ENCODE measurements around the gene OAF.
"Not testable (repeated sequence)": the region's sequence is repeated elsewhere in the genome, so short reads cannot be mapped to it uniquely, and the experiment has no call there.

The OAF gene

DNA sequence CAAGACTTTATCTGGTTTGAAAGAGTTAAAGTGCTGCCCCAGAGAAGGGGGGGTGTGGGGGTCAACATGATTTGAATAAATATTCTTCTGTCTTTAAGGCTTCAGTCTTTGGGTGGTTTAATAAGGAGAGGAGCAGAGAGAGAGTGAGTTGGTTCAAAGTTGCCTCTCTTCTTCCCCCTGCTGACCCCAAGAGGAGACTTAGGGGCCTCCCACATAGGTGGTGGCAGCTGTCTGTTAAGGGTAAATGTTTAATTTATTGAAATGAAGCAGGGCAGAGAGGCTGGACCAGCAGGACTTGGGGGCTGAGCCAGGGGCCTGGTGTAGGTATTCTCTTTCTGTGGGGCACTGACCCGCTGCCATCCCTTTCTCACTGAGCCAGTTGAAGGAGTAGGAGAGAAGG lies 34.6 kb downstream of the OAF start:
- no peak for DNase-seq

DNA sequence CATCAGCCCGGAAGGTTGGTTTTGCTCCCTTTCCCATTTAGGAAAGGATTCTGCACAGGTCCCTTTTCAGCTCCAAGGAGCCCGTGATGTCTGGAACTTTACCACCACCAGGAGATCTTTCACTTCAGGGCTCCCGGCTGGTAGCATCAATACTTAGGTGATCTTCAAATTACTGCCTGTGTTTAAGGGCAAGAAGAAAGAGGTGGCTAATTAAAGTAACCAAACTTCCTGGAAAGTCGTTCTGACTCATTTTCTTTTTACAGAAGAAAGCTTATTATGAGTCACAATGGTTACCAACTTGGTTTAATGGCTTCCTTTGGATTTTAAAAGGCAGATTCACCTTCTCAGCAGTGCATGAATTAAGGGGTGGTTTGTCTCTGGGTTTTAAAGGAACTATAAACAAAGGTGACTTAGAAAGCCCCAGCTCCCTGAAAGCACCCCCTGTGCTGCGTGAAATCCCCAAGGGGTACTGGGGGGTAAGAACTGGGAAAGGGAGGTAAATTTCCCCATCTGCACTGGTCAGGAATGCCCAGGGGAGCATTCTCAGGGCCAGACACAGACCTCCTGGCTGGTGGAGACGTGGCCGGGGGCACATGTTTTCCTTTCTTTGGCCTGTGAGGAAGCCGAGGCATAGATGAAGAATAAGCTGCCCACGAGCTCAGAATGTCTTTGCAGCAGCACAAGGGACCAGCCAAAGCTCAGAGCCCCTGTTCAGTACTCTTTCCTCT lies 37.9 kb downstream of the OAF start:
- no peak for DNase-seq

DNA sequence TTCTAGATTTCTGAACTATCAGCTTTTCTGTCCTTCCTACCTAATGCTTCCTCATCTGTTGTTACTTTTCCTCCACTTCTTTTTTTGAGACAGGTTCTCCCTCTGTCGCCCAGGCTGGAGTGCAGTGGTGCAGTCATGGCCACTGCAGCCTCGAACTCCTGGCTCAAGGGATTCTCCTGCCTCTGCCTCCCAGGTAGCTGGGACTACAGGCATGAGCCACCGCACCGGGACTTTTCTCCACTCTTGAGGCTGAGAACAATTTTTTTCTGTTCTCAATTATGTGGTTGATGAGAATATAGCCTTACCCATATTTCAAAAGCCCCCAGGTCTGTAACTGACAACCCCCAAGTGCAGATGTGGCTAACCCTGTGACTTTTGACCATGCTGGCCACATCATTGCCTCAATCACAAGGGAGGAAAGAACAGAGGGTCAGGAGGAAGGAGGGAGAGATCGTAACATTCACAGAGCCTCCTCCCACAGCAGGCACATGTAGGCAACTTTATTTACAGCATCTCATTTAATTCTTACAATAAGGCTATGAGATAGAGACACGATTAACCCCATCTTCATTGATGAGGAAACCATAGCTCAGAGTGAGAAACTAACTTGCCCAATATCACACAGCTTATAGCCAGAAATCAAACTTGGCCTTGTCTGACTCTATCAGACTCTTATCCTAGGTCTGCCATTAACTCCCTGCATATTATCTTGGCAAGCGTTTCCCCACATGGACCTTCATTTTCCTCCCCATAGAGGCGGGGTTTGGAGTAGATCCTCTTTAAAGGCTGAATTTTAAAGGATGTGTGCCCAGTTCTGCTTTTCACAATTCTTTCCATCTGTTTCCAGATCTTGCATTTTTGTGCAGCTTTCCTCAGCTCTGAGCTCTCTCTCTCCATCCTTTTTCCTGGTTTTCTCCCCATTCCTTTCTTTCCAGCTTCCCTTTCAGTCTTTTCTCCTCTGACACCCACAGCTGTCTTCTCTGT lies 38.7 kb downstream of the OAF start:
- DNase-seq = no peak

DNA sequence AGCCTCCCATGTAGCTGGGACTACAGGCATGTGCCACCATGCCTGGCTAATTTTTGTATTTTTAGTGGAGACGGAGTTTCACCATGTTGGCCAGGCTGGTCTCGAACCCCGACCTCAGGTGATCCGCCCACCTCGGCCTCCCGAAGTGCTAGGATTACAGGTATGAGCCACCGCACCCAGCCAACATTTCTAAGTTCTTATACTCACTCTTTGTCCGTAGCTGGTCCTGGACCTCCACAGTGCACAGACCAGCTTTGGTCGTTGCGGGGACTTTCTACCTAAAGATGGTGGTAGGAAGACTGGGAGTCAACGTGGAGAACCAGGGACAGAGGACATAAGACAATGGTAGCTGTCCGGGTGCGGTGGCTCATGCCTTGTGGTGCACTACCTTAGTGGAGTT lies 42.5 kb downstream of the OAF start:
- DNase-seq = not testable (repeated sequence)

DNA sequence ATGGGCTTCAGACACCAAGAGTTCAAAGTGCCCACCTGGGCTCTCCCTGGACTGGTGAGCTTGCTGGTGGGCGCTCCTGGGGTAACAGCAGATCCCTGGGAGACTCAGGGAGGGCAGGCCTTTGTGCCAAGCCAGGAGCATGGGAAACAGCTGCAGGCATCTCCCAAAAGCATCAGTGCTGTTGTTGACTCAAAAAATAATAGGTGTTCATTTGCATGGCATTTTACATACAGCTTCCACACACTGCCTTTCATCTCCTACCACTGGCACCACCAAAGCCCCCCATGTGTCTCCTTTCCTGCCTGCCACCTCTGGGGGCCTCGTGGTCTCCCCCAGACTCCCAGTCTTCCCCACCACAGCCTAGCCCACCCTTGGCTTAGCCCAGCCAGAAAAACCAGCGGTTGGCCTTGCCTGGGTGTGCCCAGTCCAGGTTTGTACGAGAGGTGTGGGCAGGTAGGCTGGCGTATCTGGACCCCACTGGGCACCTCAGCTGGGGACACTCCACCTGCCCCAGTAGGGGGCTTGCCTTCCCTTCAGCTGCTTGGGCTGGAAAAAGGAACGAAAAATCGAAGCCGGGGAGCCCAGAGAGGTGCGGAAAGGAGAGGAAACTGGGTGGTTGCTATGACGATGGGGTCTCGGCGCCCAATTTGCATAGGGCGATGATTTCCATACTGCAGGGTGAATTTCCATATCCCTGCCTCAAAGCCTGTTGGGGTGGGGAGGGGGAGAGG lies 44.1 kb downstream of the OAF start:
- no peak for DNase-seq

DNA sequence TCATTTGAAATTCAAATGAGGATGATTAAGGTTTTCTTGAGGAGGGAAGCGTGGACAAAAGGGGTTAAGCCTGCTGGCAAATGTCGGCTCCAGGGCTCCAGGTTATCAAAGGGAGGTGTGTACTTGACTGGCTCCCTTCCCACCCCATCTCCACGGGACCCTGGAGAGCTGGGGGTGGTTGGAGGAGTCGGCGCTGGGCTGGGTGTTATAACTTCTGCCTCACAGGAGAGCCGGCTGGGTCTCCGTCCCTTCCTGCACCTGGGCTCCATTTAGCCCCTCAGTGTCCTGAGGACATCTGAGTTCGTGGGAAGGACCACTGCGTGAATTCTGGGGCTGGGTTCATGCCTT lies 44.7 kb downstream of the OAF start:
- no peak for DNase-seq

DNA sequence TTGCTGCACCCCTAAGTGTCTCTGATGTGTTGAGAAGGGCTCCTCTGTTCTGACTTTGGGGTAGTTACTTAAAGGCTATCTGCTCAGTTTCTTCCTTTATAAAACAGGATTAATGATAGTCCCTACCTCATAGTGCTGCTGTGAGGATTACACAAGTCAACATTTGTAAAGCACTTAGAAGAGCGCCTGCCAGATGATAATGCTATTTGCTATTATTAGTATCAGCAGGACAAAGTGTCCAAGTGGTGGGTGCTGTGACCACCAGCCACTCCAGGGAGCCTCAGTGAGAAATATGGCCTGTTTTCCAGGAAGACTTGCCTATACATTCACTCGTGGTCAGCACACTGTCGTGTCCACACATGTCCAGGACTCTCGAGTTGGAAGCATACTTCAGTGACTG lies 45.3 kb downstream of the OAF start:
- DNase-seq = no peak

DNA sequence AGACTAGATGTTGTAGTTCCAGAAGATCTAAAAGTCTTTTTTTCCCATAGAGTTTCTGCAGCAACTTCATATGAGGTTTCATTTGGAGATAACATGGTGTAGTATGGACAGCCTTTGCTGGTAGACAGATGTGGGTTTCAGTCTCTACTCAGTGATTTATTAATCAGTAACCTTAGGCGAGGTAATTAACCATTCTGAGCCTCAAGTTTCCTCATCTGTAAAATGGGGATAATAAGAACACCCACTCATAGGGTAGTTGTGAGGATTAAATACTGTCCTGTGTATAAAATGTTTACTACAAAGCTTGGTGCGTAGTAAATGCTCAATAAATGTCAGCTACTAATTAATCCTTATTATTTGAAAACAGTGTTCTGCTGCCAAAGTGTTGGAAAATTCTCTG lies 45.9 kb downstream of the OAF start:
- no peak for DNase-seq

DNA sequence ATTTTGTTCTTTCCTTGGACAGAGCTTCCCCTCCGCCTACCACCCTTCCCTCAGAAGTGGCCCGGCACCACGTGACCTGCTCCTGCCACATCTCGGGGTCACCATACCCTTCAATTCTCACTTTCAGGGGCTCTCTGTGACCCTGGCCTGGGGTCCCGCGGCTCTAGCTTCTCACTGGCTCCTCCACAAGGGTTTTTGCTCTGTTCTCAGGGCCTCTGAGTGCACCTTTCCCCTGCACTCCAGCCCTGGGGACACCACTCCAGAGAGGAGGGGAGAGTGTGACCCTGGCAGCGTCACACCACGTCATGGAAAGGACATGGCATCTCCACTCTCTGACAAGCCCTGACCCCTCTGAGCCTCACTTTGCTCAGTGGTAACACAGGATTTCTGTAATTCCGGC lies 46.5 kb downstream of the OAF start:
- no peak for DNase-seq

DNA sequence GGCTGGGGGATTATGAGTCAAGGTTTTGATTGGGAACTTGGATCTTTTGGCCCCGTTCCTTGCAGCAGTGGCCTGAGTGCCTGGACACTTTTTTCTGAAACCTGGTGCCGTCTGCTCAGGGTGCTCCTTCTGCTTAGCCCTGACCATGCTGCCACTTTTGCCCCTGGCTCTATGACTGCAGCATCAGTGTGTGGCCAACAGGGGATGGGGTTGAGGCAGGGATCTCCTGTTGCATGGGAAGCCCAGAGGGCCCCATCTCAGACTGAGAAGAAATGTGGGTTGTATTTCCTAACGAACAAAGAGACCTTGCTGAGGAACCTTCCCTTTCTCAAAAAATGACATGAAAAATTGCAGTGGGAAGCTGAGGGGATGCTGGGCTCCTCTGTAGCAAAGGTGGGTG lies 47.8 kb downstream of the OAF start:
- DNase-seq = no peak

DNA sequence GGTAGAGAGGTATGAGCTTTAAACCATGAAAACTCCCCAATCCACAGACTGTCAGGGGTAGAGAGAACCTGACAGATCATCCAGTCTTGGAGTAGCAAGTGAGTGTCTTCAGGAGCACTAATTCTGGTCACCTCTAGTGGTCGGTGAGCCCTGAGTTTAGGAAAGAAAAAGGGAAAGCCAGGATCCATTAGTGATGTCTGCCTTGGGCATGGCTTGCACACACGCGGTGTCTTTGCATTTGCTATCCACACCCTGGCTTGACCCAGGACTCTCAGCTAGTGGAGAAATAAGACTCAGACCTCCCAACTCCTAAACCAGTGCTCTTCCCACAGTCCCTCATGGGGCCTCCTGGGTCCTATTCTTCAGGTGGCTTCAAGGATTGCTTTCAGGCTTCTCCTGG lies 48.4 kb downstream of the OAF start:
- DNase-seq = no peak

DNA sequence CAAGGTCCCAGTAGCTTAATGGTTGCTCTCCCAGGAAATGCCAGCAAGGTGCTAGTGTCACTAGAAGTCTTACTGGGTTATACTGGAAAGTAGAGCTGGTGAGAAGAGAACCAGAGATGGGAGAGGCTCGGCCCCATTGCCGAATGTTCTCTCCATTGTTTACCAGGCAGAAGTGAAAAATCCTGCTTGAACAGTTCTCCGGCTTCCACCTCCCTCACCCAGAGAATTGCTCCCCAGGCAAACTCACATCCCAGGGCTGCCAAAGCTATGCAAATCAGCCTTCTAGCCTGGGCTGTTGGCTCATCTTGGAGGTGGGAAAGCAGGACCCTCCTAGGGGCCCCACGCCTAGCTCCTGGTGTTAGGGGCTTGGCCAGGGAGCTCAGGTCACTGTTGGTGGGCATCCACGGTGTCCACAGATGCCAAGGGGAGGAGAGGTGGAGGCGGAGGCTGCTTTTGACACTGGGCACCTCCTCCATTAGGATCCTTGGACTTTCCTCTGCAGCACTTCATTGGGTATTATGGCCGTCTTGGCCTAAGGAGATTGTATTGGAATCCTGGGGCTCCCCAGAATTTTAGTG lies 49.2 kb downstream of the OAF start:
- no peak for DNase-seq

DNA sequence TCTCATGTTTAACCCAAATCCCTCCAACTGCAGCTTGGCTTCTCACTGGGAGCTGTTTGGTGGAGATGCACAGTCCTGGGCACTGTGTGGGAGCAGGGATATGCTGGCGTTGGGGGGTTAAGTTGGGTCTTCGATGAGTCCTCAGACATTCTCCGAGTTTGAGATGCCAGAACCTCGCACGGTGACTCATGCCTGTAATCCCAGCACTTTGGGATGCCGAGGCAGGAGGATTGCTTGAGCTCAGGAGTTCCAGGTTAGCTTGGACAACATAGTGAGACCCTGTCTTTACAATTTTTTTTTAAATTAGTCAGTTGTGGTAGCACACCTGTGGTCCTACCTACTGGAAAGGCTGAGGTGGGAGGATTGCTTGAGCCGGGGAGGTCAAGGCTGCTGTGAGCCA lies 49.8 kb downstream of the OAF start:
- no peak for DNase-seq

DNA sequence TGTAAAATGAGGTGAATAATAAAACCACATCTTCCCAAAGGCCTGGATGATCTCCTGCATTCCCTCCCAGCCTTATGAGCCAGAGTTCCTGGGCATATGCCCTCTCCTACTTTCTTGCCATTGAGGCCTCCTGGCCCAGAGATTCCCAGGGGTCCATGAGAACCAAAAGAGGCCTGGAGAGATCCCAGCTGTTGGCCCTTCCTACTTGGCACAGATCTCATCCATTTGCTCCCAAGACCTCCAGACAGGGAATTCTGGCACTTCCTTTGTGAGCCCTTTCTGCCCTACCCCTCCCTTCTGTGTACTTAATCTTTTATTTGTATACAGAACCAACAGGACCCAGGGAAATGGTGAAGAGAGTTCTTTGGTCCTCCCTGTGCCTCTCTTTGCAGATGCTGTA lies 50.5 kb downstream of the OAF start:
- no peak for DNase-seq

DNA sequence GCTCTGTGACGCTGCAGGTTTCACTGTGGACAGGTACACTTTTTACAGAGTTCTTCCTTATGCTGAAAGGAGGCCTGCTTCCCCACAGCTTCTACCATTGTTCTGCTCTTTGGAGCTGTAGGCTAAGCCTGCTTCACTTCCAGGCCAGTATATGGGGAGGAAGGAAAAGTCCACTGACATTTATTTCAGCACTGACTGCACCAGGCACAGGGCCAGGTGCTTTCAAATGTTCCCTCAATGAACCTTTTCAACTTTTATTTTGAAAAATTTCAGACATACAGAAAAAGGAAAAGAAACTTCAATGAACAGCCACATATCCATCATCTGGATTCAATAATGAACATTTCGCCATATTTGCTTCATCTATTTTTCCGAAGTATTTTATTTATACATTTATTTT lies 51.1 kb downstream of the OAF start:
- DNase-seq = no peak

DNA sequence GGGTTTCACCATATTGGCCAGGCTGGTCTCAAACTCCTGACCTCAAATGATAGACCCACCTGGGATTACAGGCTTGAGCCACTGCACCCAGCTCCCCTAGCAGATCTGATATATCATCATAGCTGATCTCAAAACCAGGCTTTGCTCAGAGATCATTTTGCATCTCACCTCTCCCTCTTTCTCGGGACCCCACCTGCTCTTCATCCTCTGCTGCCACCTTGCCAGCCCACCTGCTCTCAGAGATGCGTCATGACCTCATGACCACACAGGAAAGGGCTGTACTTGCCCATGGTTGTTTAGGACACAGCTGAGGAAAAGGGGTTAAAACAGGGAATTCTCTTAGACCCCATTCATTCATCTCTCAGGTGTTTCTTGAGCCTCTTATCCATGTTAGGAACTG lies 56.5 kb downstream of the OAF start:
- no peak for DNase-seq

DNA sequence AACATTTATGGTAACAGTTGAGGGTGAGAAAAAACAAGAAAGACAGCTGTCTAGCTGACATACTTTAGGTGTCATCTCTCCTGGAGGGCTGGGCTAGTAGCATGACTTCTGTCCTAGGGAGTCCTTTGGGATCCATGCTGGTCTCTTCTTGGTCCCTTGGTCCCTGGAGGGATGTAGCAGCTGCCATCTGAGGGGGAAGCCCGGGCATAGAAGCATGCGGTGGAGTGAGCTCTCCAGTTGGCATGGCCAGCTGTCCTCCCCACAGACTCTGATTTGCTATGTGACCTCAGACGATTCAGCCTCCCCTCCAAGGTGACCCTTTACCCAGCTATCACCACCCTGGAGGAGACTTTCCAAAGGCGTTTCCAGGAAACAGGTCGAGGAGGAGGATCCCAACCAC lies 57.9 kb downstream of the OAF start:
- DNase-seq = no peak

DNA sequence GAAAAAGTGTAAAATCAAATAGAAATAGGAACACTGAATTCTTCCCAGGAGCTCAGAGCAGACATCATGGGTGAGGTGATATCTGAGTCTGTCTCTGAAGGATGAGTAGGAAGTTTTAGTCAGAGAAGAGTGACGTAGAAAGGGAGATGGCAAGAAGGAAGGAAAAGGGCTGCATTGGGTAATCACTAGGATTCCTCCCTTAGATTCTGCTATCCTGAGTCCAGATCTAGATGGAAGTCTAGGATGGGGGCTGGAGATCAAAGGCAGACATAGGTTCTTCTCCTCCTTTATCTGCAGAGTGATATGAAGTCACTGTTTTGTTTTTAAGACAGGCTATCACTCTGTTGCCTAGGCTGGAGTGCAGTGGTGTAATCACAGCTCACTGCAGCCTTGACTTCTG lies 59.6 kb downstream of the OAF start:
- no peak for DNase-seq

DNA sequence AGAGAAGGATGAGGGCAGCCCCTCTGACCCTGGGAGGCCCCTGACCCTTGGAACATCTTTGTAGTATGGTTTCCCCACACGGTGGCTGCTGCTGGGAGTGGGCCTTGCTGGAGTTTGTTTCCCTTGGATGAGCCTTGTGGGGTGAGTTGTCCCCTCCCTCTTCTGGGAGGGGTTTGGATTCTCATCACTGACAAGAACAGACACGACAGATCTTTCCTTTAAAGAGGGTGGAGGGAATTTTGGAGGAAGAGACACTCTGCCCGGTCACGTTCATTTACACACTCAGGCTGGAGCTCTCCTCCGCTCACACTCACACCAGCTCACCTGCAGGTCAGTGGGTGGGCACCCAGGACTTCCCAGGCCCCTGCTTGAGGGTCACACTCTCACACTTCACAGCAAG lies 60.8 kb downstream of the OAF start:
- no peak for DNase-seq

DNA sequence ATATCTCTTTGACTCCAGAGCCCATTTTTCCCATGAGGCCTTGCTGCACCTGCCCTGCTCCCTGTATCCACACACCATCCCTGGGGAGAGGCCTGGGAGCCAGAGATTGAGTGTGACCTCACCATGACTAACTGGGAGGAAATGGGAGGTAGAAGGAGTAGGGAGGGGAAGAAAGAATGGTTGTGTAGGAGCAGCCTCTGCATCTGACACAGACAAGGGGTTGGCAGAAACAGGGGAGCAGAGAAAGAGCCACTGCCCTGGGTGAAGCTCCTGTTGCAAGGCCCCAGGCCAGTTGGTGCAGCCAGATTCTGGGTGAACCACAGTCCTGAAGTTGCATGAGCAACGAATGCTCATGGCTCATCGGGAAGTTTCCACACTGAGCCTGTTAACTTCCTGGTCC lies 61.5 kb downstream of the OAF start:
- no peak for DNase-seq

DNA sequence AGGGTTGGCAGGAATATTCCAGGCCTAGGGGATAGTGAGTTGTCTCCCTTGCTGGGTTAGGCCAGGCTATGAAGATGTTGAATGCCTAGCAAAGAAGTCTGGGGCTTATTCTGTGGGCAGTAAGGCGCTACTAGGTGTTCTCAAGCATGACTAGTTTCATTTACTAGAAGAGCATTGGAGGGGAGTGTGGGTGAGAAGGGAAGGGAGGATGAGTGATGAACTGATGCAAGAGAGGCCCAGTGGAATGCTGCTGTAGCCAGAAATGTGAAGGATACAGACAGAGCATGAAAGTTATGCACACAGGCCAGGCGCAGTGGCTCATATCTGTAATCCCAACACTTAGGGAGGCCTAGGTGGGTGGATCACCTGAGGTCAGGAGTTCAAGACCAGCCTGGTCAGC lies 62.6 kb downstream of the OAF start:
- no peak for DNase-seq

DNA sequence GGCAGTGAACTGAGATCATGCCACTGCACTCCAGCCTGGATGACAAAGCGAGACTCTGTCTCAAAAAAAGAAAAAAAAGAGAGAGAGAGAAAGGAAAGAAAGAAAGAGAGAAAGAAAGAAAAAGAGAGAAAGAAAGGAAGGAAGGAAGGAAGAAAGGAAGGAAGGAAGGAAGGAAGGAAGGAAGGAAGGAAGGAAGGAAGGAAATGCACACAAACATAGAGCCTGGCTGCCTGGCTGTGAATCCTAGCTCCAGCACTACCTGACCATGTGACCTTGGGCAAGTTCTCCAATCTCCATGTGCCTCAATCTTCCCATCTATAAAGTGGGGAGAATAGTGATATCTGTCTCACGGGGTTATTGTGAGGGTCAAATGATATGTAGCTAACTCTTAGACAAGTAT lies 63.1 kb downstream of the OAF start:
- DNase-seq = not testable (repeated sequence)

DNA sequence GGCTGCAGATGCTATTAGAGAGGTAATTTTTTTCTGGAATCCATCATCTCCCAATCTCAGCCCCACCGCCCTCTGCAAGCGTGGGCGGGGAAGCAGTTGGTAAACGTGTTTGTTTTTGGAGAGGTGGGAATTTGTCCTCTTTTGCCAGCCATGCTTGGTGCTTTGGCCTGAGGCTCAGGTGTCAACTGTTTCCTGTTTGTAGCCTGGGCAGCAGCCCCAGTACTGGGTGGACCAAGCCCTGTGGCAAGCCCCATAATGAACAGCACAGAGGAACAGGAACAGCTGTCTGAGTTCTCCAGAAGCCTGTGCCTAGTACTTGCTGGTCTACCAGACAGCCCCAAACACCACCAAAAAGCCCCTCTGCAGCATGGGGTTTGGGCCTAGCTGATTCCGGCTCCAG lies 68.7 kb downstream of the OAF start:
- no peak for DNase-seq
